A673 (cell line): ENCODE measurements around the gene MESP1.

Experiments used
- CTCF ChIP-seq: fragments of 300-800, 200-600 bp; sonication (generic); conservative IDR thresholded peaks from 2 replicates; pipeline ENCODE4 v1.5.1; 2017; ENCODE audit warnings: low read depth, mild to moderate bottlenecking, antibody characterized with exemption, low read length, moderate library complexity, mixed read lengths
- EZH2 ChIP-seq: fragments of 200-600 bp; sonication (generic); IDR thresholded peaks from 2 replicates; pipeline ENCODE4 v1.6.1; 2017; ENCODE audit warnings: borderline replicate concordance, low read depth, mild to moderate bottlenecking, mixed read lengths, antibody characterized with exemption, low read length; ENCODE audit not compliant: poor library complexity, severe bottlenecking

- no peak for TF ChIP-seq CTCF
- no peak for TF ChIP-seq EZH2
Observed at GRCh38 chr15:89767411-89767915, 16.4 kb upstream of the MESP1 start.
